Heart left ventricle (tissue), 13 donors: ENCODE data around the gene AKR7A2.

Experiments used
- POLR2A ChIP-seq, 2 donors: fragments of 450-650 bp; IDR thresholded peaks; one replicate each; pipeline ENCODE4 v1.6.1; 2017; ENCODE audit warnings: antibody characterized with exemption in 2 of 2, mild to moderate bottlenecking in 2 of 2, moderate library complexity in 2 of 2
- TF ChIP-seq, protein P1 (sequence below), 12 donors: fragments of 200-600 bp; sonication (generic) in 4 of 12; IDR thresholded peaks; one replicate each; pipeline versions ENCODE4 v1.5.0 to v1.8.0; 2018 to 2022; ENCODE audit warnings: antibody characterized with exemption in 12 of 12, mild to moderate bottlenecking in 5 of 12
- donor health status: ischemic (EF 13 %, LVEDD 7.1; RV severe dilation, severe dysfunction).
- donor health status: DM: no; HTN: yes; CAD: no.
- donor health status: DM: no; HTN: no; CAD: no.
- donor health status: ischemic (EF 25% LVEDD 6.9; RV normal size, moderate dysfunction).
- donor health status: ischemic (EF 25% LVEDD 5.7; RV mildly dilated, moderate dysfunction).
- donor health status: ischemic (EF 35%, LVEDD 5.7; RV mildly dilated, moderate dysfunction).
- donor health status: nonischemic (EF 11% LVEDD 7.7; RV severe dilation, severe dysfunction).
- donor health status: DM: yes; HTN: yes; CAD: no.
- donor health status: PGD.
- donor health status: ischemic (EF 29% LVEDD 5.4; RV normal size, mild dysfunction).
- donor health status: nonischemic (EF 23%, LVEDD 6.1; RV moderate dilation, normal function).

DNA sequence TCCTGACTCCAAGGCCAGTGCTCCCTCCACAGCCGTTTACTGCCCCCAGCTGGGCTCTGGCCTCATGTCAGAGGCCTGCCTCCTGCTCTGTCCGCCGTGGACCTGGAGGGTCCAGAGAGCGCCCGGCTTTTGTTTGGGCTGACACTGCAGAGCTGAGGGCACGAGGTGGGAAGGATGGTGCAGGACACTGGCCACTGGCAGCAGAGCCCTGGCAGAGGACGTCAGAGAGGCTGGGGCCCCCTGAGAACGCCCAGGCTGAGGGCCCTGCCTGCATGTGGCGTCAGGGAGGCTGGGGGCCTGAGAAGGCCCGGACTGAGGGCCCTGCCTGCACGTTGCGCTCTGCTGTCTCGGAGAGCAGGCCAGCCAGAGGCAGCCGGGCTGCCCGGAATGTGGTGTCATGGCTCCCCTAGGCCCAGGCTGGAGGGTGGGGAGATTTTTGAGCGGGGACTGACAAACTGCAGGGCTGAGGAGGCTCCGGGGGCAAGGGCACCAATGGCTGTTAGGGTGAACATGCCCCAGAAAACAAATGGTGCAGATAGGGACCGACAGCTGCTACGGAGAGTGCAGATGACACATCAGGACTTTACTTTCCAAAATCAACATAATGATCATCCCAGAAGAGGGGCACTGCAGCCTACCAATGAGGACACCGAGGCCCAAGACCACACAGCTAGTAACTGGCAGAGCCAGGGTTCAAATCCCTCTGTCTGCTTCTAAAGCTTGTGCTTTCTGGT is 31.8 kb upstream of the AKR7A2 start:
- TF ChIP-seq, protein P1, sequence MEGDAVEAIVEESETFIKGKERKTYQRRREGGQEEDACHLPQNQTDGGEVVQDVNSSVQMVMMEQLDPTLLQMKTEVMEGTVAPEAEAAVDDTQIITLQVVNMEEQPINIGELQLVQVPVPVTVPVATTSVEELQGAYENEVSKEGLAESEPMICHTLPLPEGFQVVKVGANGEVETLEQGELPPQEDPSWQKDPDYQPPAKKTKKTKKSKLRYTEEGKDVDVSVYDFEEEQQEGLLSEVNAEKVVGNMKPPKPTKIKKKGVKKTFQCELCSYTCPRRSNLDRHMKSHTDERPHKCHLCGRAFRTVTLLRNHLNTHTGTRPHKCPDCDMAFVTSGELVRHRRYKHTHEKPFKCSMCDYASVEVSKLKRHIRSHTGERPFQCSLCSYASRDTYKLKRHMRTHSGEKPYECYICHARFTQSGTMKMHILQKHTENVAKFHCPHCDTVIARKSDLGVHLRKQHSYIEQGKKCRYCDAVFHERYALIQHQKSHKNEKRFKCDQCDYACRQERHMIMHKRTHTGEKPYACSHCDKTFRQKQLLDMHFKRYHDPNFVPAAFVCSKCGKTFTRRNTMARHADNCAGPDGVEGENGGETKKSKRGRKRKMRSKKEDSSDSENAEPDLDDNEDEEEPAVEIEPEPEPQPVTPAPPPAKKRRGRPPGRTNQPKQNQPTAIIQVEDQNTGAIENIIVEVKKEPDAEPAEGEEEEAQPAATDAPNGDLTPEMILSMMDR (IDR thresholded peaks at IDR 0.05): no peak
- TF ChIP-seq POLR2A (IDR thresholded peaks at IDR 0.05): no peak
